Activated B cell treated with CpG ODN at 0.5 μM for 24 hours (primary cell): ENCODE measurements around the gene P2RX3. TPM values are rescaled to one million over a fixed set of nuclear protein-coding genes. Genes with fewer than 3 reads are reported as not detected.

ENCODE experiments used
- ATAC-seq: fragments of 200-7000 bp; cut with Tn5 transposase; one replicate; pipeline ENCODE4 v1.10.0; 2021; ENCODE audit warnings: low read depth, mild to moderate bottlenecking, moderate library complexity
- CTCF ChIA-PET: fragments of 350-600 bp; sonication (Branson Sonifier 250); formaldehyde crosslinking; loops from one replicate; lab custom pipeline; 2021; ENCODE audit warnings: antibody characterized with exemption; lab: Charles Lee
- POLR2A ChIA-PET: fragments of 350-600 bp; sonication (Branson Sonifier 250); formaldehyde crosslinking; loops from one replicate; lab custom pipeline; 2021; ENCODE audit warnings: antibody characterized with exemption; lab: Charles Lee
- DNase-seq: peaks from one replicate; pipeline ENCODE4 v3.0.0; 2022
- H3K27ac Mint-ChIP-seq: one replicate; pipeline ENCODE4 v1.8.0; 2020; ENCODE audit warnings: mixed read lengths
- H3K27me3 Mint-ChIP-seq: one replicate; pipeline ENCODE4 v1.8.0; 2021; ENCODE audit warnings: mixed read lengths
- H3K36me3 Mint-ChIP-seq: one replicate; pipeline ENCODE4 v1.8.0; 2021; ENCODE audit warnings: low read depth, mixed read lengths
- H3K4me1 Mint-ChIP-seq: one replicate; pipeline ENCODE4 v1.8.0; 2021; ENCODE audit warnings: mixed read lengths
- H3K4me3 Mint-ChIP-seq: one replicate; pipeline ENCODE4 v1.8.0; 2020; ENCODE audit warnings: mild to moderate bottlenecking, mixed read lengths
- H3K9me3 Mint-ChIP-seq: one replicate; pipeline ENCODE4 v1.8.0; 2020; ENCODE audit warnings: mixed read lengths
- CTCF ChIP-seq: fragments of 200-600 bp; IDR thresholded peaks from one replicate; pipeline ENCODE4 v1.8.0; 2022; ENCODE audit warnings: antibody characterized with exemption, mild to moderate bottlenecking
- intact Hi-C: fragments of 100-400 bp; cut with micrococcal nuclease; formaldehyde crosslinking; loops from one replicate; pipeline ENCODE4 v1.15.1; 2024
- total RNA-seq: library from RNA; stranded (reverse); gene quantifications from 2 replicates; pipeline ENCODE4 v1.2.3, GENCODE V29; 2022

P2RX3 gene
- total RNA-seq, 1 donor from 2014 or later: not detected

GRCh38 chr11:57353036-57353435, 14.9 kb downstream of the P2RX3 start:
- no peaks in the 10 kb centered on the region for H3K36me3 Mint-ChIP-seq
- ATAC-seq: no peak
- no peak overlapping the region for H3K27ac Mint-ChIP-seq
- H3K4me3 Mint-ChIP-seq: no peak overlapping the region
- H3K9me3 Mint-ChIP-seq: peaks cover 5% of the 10 kb centered on the region
- DNase-seq: no peak
- H3K27me3 Mint-ChIP-seq: peaks cover 27% of the 10 kb centered on the region
- ChIA-PET POLR2A (interaction anchor here (1.6 kb wide), 1 partner anchor 71 kb away, joined by 6 read pairs; no protein-coding TSS in a partner anchor), CTCF (no interaction called here)
- no peak for TF ChIP-seq CTCF
- intact Hi-C loops: no loop called here
- H3K4me1 Mint-ChIP-seq: peaks cover 13% of the 10 kb centered on the region

DNA sequence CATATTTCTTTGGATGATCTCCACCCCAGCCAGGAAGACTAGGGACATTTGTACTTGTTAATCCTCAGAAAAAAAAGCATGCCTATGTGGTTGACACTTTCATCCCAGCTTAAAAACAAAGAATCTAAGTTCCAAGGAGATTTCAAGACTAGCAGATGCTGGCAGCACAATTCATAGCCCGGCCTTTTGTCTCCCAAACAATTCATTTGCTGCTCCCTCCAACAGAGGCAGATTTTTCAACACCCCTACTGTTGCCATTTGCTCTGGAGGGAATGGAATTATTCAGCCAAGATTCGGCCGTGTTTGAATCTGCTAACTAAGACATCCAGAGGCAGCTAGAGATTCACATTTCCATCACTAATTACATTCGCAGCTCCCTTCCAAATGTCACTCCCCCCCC, 15.3 kb downstream of the P2RX3 start:
- intact Hi-C loops: no loop called here
- ATAC-seq: no peak
- Mint-ChIP-seq H3K9me3 (peaks cover 5% of the 10 kb centered on the region), H3K4me1 (peaks cover 13% of the 10 kb centered on the region), H3K4me3 (no peak overlapping the region), H3K27ac (no peak overlapping the region), H3K27me3 (peaks cover 27% of the 10 kb centered on the region), H3K36me3 (no peaks in the 10 kb centered on the region)
- ChIA-PET CTCF (no interaction called here), POLR2A (interaction anchor here (1.6 kb wide), 1 partner anchor 71 kb away, joined by 6 read pairs; no protein-coding TSS in a partner anchor)
- DNase-seq: no peak
- TF ChIP-seq CTCF: no peak

DNA sequence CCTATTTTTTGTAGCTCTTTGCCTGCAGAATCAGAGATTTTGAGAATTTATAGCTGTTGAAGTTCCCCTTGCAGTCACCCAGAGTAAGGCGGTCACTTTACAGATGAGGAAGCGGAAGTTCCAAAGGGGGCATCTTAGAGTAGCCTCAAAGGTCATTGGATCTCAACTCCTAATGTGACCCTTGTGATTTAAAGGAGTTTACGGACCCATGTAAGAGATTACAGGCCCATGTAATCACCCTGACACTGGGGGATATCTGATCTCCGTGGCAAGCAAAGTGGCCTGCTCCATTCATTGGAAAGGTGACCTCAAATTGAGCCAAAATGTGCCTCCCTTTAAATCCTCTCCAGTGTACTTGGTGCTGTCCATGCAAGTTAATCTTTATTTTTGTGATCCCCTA, 15.7 kb downstream of the P2RX3 start:
- peaks cover 13% of the 10 kb centered on the region for H3K4me1 Mint-ChIP-seq
- no peak overlapping the region for H3K27ac Mint-ChIP-seq
- no peak for DNase-seq
- no peak for ATAC-seq
- peaks cover 27% of the 10 kb centered on the region for H3K27me3 Mint-ChIP-seq
- H3K36me3 Mint-ChIP-seq: no peaks in the 10 kb centered on the region
- intact Hi-C loops: no loop called here
- ChIA-PET POLR2A (interaction anchor here (1.6 kb wide), 1 partner anchor 70 kb away, joined by 6 read pairs; no protein-coding TSS in a partner anchor), CTCF (no interaction called here)
- no peak for TF ChIP-seq CTCF
- H3K4me3 Mint-ChIP-seq: no peak overlapping the region
- peaks cover 5% of the 10 kb centered on the region for H3K9me3 Mint-ChIP-seq

GRCh38 chr11:57354699-57355098, 16.5 kb downstream of the P2RX3 start:
- no peak for ATAC-seq
- no peak for TF ChIP-seq CTCF
- CTCF ChIA-PET: no interaction called here
- no peak for DNase-seq
- H3K4me3 Mint-ChIP-seq: no peak overlapping the region
- peaks cover 13% of the 10 kb centered on the region for H3K4me1 Mint-ChIP-seq
- peaks cover 5% of the 10 kb centered on the region for H3K9me3 Mint-ChIP-seq
- H3K27ac Mint-ChIP-seq: no peak overlapping the region
- POLR2A ChIA-PET: interaction anchor here (1.0 kb wide), 1 partner anchor 70 kb away, joined by 3 read pairs; no protein-coding TSS in a partner anchor
- H3K36me3 Mint-ChIP-seq: no peaks in the 10 kb centered on the region
- peaks cover 27% of the 10 kb centered on the region for H3K27me3 Mint-ChIP-seq
- intact Hi-C loops: no loop called here

GRCh38 chr11:57356268-57356667, 18.1 kb downstream of the P2RX3 start:
- H3K9me3 Mint-ChIP-seq: peaks cover 4% of the 10 kb centered on the region
- H3K4me1 Mint-ChIP-seq: peaks cover 13% of the 10 kb centered on the region
- intact Hi-C loops: no loop called here
- H3K27me3 Mint-ChIP-seq: peaks cover 22% of the 10 kb centered on the region
- CTCF ChIA-PET: interaction anchor here (0.9 kb wide), 1 partner anchor 10 kb away, joined by 4 read pairs; no protein-coding TSS in a partner anchor
- DNase-seq: no peak
- H3K4me3 Mint-ChIP-seq: no peak overlapping the region
- no peak for ATAC-seq
- H3K36me3 Mint-ChIP-seq: no peaks in the 10 kb centered on the region
- H3K27ac Mint-ChIP-seq: no peak overlapping the region
- POLR2A ChIA-PET: no interaction called here
- TF ChIP-seq CTCF: no peak
